PC-3 (cell line): Measurements from ENCODE around the gene NOM1.

Experiments
- EZH2 ChIP-seq: fragments of 300-600 bp; sonication (generic); IDR thresholded peaks from one replicate; pipeline ENCODE4 v1.6.1; 2017; ENCODE audit warnings: antibody characterized with exemption, mild to moderate bottlenecking, low read length; ENCODE audit not compliant: unreplicated experiment
- EZH2phosphoT487 ChIP-seq: fragments of 300-600 bp; sonication (generic); IDR thresholded peaks from 2 replicates; pipeline ENCODE4 v1.6.1; 2018; ENCODE audit warnings: mild to moderate bottlenecking, antibody characterized with exemption, low read length, borderline replicate concordance
- TF ChIP-seq, protein P1 (sequence below): fragments of 300-600 bp; sonication (generic); conservative IDR thresholded peaks from 2 replicates; pipeline ENCODE4 v1.5.1; 2017; ENCODE audit warnings: antibody characterized with exemption, low read depth, mild to moderate bottlenecking, low read length

DNA sequence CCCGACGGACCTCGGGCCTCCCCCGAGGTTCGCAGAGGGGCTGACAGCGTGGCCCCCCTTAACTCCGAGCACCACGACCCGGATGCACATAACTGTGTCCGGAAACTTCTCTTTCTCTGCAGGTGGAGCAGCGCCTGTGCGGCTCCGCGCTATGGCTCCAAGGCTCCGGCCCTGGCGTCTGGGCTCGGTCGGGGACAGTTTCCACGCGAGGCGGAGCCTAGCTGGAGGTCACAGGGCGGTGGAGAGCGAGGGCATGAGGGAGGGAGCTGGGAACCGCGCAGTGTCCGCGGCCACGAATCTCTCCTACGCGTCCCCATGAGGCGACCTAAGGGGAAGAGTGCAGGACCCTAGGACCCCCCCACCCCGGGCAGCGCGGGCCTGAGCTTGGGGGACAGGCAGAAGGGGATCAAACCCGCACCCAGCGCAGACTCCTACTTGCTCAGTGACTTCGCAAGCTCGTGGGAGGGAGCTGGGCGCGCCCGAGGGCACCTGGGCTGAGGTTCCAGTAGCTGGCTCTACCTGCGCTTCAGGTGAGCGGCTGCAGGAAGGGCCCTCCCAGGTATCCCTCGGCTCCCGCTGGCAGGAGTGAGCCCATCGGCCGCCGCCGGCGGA is 69.6 kb downstream of the NOM1 start:
- TF ChIP-seq, protein P1, sequence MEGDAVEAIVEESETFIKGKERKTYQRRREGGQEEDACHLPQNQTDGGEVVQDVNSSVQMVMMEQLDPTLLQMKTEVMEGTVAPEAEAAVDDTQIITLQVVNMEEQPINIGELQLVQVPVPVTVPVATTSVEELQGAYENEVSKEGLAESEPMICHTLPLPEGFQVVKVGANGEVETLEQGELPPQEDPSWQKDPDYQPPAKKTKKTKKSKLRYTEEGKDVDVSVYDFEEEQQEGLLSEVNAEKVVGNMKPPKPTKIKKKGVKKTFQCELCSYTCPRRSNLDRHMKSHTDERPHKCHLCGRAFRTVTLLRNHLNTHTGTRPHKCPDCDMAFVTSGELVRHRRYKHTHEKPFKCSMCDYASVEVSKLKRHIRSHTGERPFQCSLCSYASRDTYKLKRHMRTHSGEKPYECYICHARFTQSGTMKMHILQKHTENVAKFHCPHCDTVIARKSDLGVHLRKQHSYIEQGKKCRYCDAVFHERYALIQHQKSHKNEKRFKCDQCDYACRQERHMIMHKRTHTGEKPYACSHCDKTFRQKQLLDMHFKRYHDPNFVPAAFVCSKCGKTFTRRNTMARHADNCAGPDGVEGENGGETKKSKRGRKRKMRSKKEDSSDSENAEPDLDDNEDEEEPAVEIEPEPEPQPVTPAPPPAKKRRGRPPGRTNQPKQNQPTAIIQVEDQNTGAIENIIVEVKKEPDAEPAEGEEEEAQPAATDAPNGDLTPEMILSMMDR = no peak
- no peak for TF ChIP-seq EZH2
- no peak for TF ChIP-seq EZH2phosphoT487
